Tibial nerve (tissue), 4 donors: Measurements from ENCODE around the gene SCRN1. TPM values are rescaled to one million over a fixed set of nuclear protein-coding genes. Genes with fewer than 3 reads are reported as not detected.

Experiments used
- DNase-seq, 2 donors: peaks; one replicate each; pipeline ENCODE4 v3.0.0-alpha.2; 2019; ENCODE audit warnings: low spot score in 2 of 2
- H3K27ac ChIP-seq, 4 donors: fragments of 200-600 bp; sonication (generic) in 3 of 4; one replicate each; pipeline ENCODE4 v1.5.1; 2017 to 2019; ENCODE audit warnings: mild to moderate bottlenecking in 1 of 4
- H3K27me3 ChIP-seq, 2 donors: fragments of 200-600 bp; sonication (generic) in 1 of 2; one replicate each; pipeline versions ENCODE4 v1.5.1 to v1.6.0; 2017 to 2019
- H3K36me3 ChIP-seq, 3 donors: fragments of 200-600 bp; sonication (generic); one replicate each; pipeline ENCODE4 v1.5.1; 2018 to 2019
- H3K4me1 ChIP-seq, 4 donors: fragments of 200-600 bp; sonication (generic) in 3 of 4; one replicate each; pipeline ENCODE4 v1.5.1; 2017 to 2019
- H3K4me3 ChIP-seq, 4 donors: fragments of 200-600 bp; sonication (generic) in 3 of 4; one replicate each; pipeline ENCODE4 v1.5.1; 2017 to 2019; ENCODE audit warnings: mild to moderate bottlenecking in 1 of 4, moderate library complexity in 1 of 4
- H3K9me3 ChIP-seq, 4 donors: fragments of 200-600 bp; sonication (generic) in 3 of 4; one replicate each; pipeline ENCODE4 v1.5.1; 2017 to 2019
- EP300 ChIP-seq, 2 donors: sonication (generic); formaldehyde crosslinking; IDR thresholded peaks; one replicate each; pipeline ENCODE4 v1.6.1; 2017; ENCODE audit warnings: antibody characterized with exemption in 2 of 2, mild to moderate bottlenecking in 1 of 2
- POLR2A ChIP-seq, 2 donors: fragments of 450-650 bp; IDR thresholded peaks; one replicate each; pipeline ENCODE4 v1.6.1; 2017; ENCODE audit warnings: antibody characterized with exemption in 2 of 2, mild to moderate bottlenecking in 2 of 2, moderate library complexity in 2 of 2
- WGBS, 2 donors: methylation state at CpG; one replicate each; pipeline ENCODE4 v1.1.5; 2018; 5-methylcytosine and 5-hydroxymethylcytosine counted together
- total RNA-seq, 4 donors: library from RNA; depleted of rRNA; stranded (reverse); fragments of >200 nt; gene quantifications; one replicate each; pipeline ENCODE4 v1.1.0, GENCODE V29; 2016
- TF ChIP-seq, protein P1 (sequence below), 5 experiments: fragments of 200-600 bp in 3 of 5; fragments of 450-650 bp in 2 of 5; sonication (generic) in 3 of 5; IDR thresholded peaks; one replicate each; pipeline ENCODE4 v1.5.1; 2016 to 2019; ENCODE audit warnings: antibody characterized with exemption in 5 of 5, mild to moderate bottlenecking in 3 of 5, moderate library complexity in 2 of 5

Gene SCRN1
- total RNA-seq, 4 donors from 2014 or later = 65.1 to 161 (median 119) TPM

GRCh38 chr7:30005464-30005863 lies 15.9 kb upstream of the SCRN1 start:
- 22 to 31% methylated on average over 3 of the region's 3 CpGs for WGBS, 2 donors
- no peak for DNase-seq
- Histone ChIP-seq H3K4me3 (no peak overlapping the region), H3K27me3 (no peaks in the 10 kb centered on the region), H3K4me1 (peaks cover 0 to 4% (median 0%) of the 10 kb centered on the region in 4 donors), H3K9me3 (no peaks in the 10 kb centered on the region), H3K36me3 (no peaks in the 10 kb centered on the region), H3K27ac (no peak overlapping the region)
- TF ChIP-seq POLR2A (IDR thresholded peaks at IDR 0.05) (no peak), EP300 (IDR thresholded peaks at IDR 0.05) (no peak)
- TF ChIP-seq, protein P1, sequence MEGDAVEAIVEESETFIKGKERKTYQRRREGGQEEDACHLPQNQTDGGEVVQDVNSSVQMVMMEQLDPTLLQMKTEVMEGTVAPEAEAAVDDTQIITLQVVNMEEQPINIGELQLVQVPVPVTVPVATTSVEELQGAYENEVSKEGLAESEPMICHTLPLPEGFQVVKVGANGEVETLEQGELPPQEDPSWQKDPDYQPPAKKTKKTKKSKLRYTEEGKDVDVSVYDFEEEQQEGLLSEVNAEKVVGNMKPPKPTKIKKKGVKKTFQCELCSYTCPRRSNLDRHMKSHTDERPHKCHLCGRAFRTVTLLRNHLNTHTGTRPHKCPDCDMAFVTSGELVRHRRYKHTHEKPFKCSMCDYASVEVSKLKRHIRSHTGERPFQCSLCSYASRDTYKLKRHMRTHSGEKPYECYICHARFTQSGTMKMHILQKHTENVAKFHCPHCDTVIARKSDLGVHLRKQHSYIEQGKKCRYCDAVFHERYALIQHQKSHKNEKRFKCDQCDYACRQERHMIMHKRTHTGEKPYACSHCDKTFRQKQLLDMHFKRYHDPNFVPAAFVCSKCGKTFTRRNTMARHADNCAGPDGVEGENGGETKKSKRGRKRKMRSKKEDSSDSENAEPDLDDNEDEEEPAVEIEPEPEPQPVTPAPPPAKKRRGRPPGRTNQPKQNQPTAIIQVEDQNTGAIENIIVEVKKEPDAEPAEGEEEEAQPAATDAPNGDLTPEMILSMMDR (IDR thresholded peaks at IDR 0.05) = no peak

- TF ChIP-seq, protein P1 (IDR thresholded peaks at IDR 0.05) = no peak
- TF ChIP-seq POLR2A (IDR thresholded peaks at IDR 0.05) (no peak), EP300 (IDR thresholded peaks at IDR 0.05) (no peak)
- Histone ChIP-seq H3K36me3 (no peaks in the 10 kb centered on the region), H3K27ac (no peak overlapping the region), H3K4me3 (no peak overlapping the region), H3K4me1 (peaks cover 0 to 4% (median 0%) of the 10 kb centered on the region in 4 donors), H3K9me3 (no peaks in the 10 kb centered on the region), H3K27me3 (no peaks in the 10 kb centered on the region)
- DNase-seq = no peak
- 43 to 45% methylated on average over 6 of the region's 6 CpGs for WGBS, 2 donors
These were observed 13.5 kb upstream of the SCRN1 start for GRCh38 chr7:30003098-30003497.

GRCh38 chr7:30001998-30002397 lies 12.4 kb upstream of the SCRN1 start:
- 96 to 97% methylated on average over 2 of the region's 2 CpGs for WGBS, 2 donors
- Histone ChIP-seq H3K4me3 (no peak overlapping the region), H3K27ac (no peak overlapping the region), H3K9me3 (no peaks in the 10 kb centered on the region), H3K4me1 (peaks cover 0 to 4% (median 0%) of the 10 kb centered on the region in 4 donors), H3K27me3 (no peaks in the 10 kb centered on the region), H3K36me3 (no peaks in the 10 kb centered on the region)
- no peak for DNase-seq
- TF ChIP-seq EP300 (IDR thresholded peaks at IDR 0.05) = no peak
- TF ChIP-seq POLR2A (IDR thresholded peaks at IDR 0.05) = no peak
- TF ChIP-seq, protein P1 (IDR thresholded peaks at IDR 0.05) = no peak

GRCh38 chr7:29998489-29998888 lies 8.9 kb upstream of the SCRN1 start:
- TF ChIP-seq EP300 (IDR thresholded peaks at IDR 0.05) (no peak), POLR2A (IDR thresholded peaks at IDR 0.05) (no peak)
- TF ChIP-seq, protein P1 (IDR thresholded peaks at IDR 0.05) = no peak
- no peaks in the 10 kb centered on the region for H3K27me3 ChIP-seq
- no peak overlapping the region for H3K27ac ChIP-seq
- peaks cover 0 to 21% (median 2%) of the 10 kb centered on the region in 4 donors for H3K9me3 ChIP-seq
- DNase-seq = no peak
- H3K4me3 ChIP-seq = no peak overlapping the region
- peaks cover 0 to under 1% (median 0%) of the 10 kb centered on the region in 4 donors for H3K4me1 ChIP-seq
- peaks cover 0 to 11% (median 0%) of the 10 kb centered on the region in 3 donors for H3K36me3 ChIP-seq

- no peaks in the 10 kb centered on the region for H3K4me1 ChIP-seq
These were observed 6.7 kb upstream of the SCRN1 start for GRCh38 chr7:29996321-29996720.

More at GRCh38 chr7:29996321-29996720, 6.7 kb upstream of the SCRN1 start:
- no peak overlapping the region for H3K4me3 ChIP-seq
- no peak for DNase-seq
- H3K27me3 ChIP-seq = no peaks in the 10 kb centered on the region
- H3K36me3 ChIP-seq = peaks cover 0 to 11% (median 0%) of the 10 kb centered on the region in 3 donors
- TF ChIP-seq POLR2A (IDR thresholded peaks at IDR 0.05) (no peak), EP300 (IDR thresholded peaks at IDR 0.05) (no peak)
- TF ChIP-seq, protein P1 (IDR thresholded peaks at IDR 0.05) = no peak
- H3K27ac ChIP-seq = no peak overlapping the region
- peaks cover 0 to 33% (median 7%) of the 10 kb centered on the region in 4 donors for H3K9me3 ChIP-seq
